Measurements from ENCODE around the gene SLC6A17.

Gene SLC6A17

GRCh38 chr1:110120960-110121561, 29.2 kb upstream of the SLC6A17 start:
- H3K4me3 ChIP-seq (ENCODE audit: low read length) = no peak overlapping the region
- no peak overlapping the region for H2AFZ ChIP-seq (ENCODE audit: low read depth, low read length)
- no peaks in the 10 kb centered on the region for H3K4me1 ChIP-seq (ENCODE audit: insufficient read depth, low read length)
- H3K27me3 ChIP-seq (ENCODE audit: insufficient read depth, low read length) = no peaks in the 10 kb centered on the region
- no peaks in the 10 kb centered on the region for H3K36me3 ChIP-seq (ENCODE audit: insufficient read depth, low read length)
- no peaks in the 10 kb centered on the region for H3K9me3 ChIP-seq (ENCODE audit: low read length)

DNA sequence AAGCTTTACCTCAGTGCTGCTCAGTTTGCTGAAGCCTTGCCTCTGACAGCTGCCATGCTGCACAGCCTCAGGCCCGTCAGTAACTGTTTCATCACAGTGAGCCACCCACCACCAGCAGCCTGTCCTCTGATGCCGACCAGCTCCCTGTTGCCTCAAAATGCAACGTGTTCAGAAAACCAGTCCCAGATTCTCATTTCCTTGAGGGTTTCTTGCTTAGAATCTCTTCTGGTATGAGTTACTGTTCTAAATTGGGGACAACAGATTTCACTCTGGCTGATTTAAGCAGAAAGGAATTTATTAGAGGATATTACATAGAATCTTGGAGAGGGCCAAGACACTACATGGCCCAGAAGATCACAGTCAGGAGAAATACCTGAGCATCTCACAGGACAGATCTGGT, 27.1 kb upstream of the SLC6A17 start:
- no peaks in the 10 kb centered on the region for H3K27me3 ChIP-seq (ENCODE audit: insufficient read depth, low read length)
- no peaks in the 10 kb centered on the region for H3K36me3 ChIP-seq (ENCODE audit: insufficient read depth, low read length)
- no peak overlapping the region for H2AFZ ChIP-seq (ENCODE audit: low read depth, low read length)

DNA sequence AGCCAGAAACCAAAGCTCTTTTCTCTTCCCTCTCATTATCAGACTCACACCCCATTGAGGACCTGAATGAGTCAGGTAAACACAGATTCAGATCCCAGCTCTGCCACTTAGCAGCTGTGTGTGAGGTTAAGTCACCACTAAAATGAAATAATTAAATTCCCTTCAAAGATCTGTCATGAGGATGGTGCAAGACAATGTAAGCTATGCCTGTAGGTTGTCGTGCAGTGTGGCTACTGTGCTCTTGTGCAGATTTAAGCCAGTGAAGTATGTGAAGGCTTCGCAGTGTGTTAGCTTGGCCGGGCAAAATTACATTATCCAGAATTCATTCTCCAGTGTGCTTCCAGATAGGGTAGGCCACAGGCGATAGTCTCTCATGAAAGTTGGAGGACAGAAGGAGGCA, 24.5 kb upstream of the SLC6A17 start:
- Histone ChIP-seq H2AFZ (ENCODE audit: low read depth, low read length) (no peak overlapping the region), H3K4me1 (ENCODE audit: insufficient read depth, low read length) (no peaks in the 10 kb centered on the region), H3K36me3 (ENCODE audit: insufficient read depth, low read length) (no peaks in the 10 kb centered on the region), H3K9me3 (ENCODE audit: low read length) (no peaks in the 10 kb centered on the region), H3K27me3 (ENCODE audit: insufficient read depth, low read length) (peaks cover 17% of the 10 kb centered on the region), H3K4me3 (ENCODE audit: low read length) (no peak overlapping the region)

More for the DNA sequence above, 27.1 kb upstream of the SLC6A17 start:
- no peak overlapping the region for H3K4me3 ChIP-seq (ENCODE audit: low read length)
- H3K9me3 ChIP-seq (ENCODE audit: low read length) = no peaks in the 10 kb centered on the region
- no peaks in the 10 kb centered on the region for H3K4me1 ChIP-seq (ENCODE audit: insufficient read depth, low read length)

GRCh38 chr1:110130113-110130591, 20.1 kb upstream of the SLC6A17 start:
- Histone ChIP-seq H3K4me1 (ENCODE audit: insufficient read depth, low read length) (no peaks in the 10 kb centered on the region), H3K9me3 (ENCODE audit: low read length) (no peaks in the 10 kb centered on the region), H2AFZ (ENCODE audit: low read depth, low read length) (no peak overlapping the region), H3K27me3 (ENCODE audit: insufficient read depth, low read length) (peaks cover 22% of the 10 kb centered on the region), H3K36me3 (ENCODE audit: insufficient read depth, low read length) (no peaks in the 10 kb centered on the region), H3K4me3 (ENCODE audit: low read length) (no peak overlapping the region)

DNA sequence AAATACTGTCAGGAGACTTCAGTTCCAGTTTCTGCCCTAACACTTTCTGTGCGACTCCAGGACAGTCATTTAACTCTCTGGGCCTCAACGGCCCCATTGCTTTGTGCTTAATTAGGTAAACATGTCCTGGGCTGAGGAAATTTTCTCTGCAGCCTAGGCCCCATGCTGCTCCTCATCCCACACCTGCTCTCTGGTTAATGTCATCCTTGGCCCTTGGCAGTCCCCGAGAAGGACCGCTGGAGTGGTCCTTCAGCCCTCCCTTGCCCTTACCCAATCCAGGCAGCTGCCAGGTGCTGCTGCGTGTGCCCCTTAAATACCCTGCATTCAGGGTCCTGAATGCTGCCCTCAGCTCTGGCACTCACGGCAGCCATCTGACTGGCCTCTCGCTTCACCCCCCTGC, 19.3 kb upstream of the SLC6A17 start:
- Histone ChIP-seq H2AFZ (ENCODE audit: low read depth, low read length) (no peak overlapping the region), H3K27me3 (ENCODE audit: insufficient read depth, low read length) (peaks cover 22% of the 10 kb centered on the region), H3K4me3 (ENCODE audit: low read length) (no peak overlapping the region), H3K36me3 (ENCODE audit: insufficient read depth, low read length) (no peaks in the 10 kb centered on the region), H3K4me1 (ENCODE audit: insufficient read depth, low read length) (peaks cover under 1% of the 10 kb centered on the region), H3K9me3 (ENCODE audit: low read length) (no peaks in the 10 kb centered on the region)

- no peak overlapping the region for H3K4me3 ChIP-seq (ENCODE audit: low read length)
- no peaks in the 10 kb centered on the region for H3K9me3 ChIP-seq (ENCODE audit: low read length)
- H3K27me3 ChIP-seq (ENCODE audit: insufficient read depth, low read length) = peaks cover 22% of the 10 kb centered on the region
- peaks cover 17% of the 10 kb centered on the region for H3K4me1 ChIP-seq (ENCODE audit: insufficient read depth, low read length)
- H2AFZ ChIP-seq (ENCODE audit: low read depth, low read length) = no peak overlapping the region
- no peaks in the 10 kb centered on the region for H3K36me3 ChIP-seq (ENCODE audit: insufficient read depth, low read length)
Observed at GRCh38 chr1:110132682-110133081, 17.6 kb upstream of the SLC6A17 start.

DNA sequence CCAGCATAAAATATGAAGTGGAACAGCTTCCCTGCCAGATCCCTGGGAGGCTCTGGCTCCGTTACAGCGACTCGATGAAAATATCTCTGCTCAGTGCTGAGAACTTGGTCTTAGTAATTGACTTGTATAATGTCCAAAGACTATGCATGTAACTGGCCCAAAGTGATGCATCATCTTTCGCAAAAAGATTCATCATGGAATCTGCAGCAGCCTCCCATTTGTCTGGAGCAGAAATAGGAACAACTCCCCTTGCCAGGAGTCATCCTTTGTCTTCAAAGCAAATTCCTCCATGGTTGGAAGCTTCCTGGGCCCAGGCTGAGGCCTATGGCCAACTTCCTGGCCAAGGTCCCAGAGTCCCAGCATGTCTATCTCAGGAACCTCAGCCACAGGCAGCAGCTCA, 16.9 kb upstream of the SLC6A17 start:
- peaks cover 18% of the 10 kb centered on the region for H3K4me1 ChIP-seq (ENCODE audit: insufficient read depth, low read length)
- no peaks in the 10 kb centered on the region for H3K9me3 ChIP-seq (ENCODE audit: low read length)
- H3K4me3 ChIP-seq (ENCODE audit: low read length) = no peak overlapping the region
- H2AFZ ChIP-seq (ENCODE audit: low read depth, low read length) = no peak overlapping the region
- peaks cover 22% of the 10 kb centered on the region for H3K27me3 ChIP-seq (ENCODE audit: insufficient read depth, low read length)
- no peaks in the 10 kb centered on the region for H3K36me3 ChIP-seq (ENCODE audit: insufficient read depth, low read length)

- Histone ChIP-seq H3K27me3 (ENCODE audit: insufficient read depth, low read length) (peaks cover 17% of the 10 kb centered on the region), H3K9me3 (ENCODE audit: low read length) (no peaks in the 10 kb centered on the region), H3K36me3 (ENCODE audit: insufficient read depth, low read length) (no peaks in the 10 kb centered on the region), H3K4me1 (ENCODE audit: insufficient read depth, low read length) (peaks cover 18% of the 10 kb centered on the region), H2AFZ (ENCODE audit: low read depth, low read length) (no peak overlapping the region), H3K4me3 (ENCODE audit: low read length) (no peak overlapping the region)
Observed at GRCh38 chr1:110134050-110134595, 16.2 kb upstream of the SLC6A17 start.

GRCh38 chr1:110135246-110135645, 15.0 kb upstream of the SLC6A17 start:
- Histone ChIP-seq H3K27me3 (ENCODE audit: insufficient read depth, low read length) (peaks cover 8% of the 10 kb centered on the region), H3K9me3 (ENCODE audit: low read length) (no peaks in the 10 kb centered on the region), H3K4me1 (ENCODE audit: insufficient read depth, low read length) (peaks cover 18% of the 10 kb centered on the region), H3K36me3 (ENCODE audit: insufficient read depth, low read length) (no peaks in the 10 kb centered on the region), H2AFZ (ENCODE audit: low read depth, low read length) (no peak overlapping the region), H3K4me3 (ENCODE audit: low read length) (no peak overlapping the region)

DNA sequence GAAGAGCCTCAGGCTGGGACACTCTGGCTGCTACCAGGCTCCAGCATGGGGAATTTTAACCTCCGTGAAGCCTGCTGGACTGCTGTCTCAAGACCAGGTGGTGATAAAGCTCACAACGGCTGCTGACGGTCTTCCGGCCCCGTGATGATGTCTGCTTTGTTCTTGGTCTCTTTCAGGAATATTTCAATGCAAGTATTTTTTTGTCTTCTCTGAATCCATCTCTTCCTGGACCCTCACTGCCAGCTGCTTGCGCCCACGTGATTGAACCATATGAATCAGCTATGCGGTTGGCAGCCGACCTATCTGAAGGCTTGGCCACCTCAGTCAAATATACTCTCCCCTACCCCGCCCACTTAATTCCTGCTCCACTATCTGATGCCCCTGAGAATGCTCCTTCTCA, 14.6 kb upstream of the SLC6A17 start:
- peaks cover 7% of the 10 kb centered on the region for H3K27me3 ChIP-seq (ENCODE audit: insufficient read depth, low read length)

GRCh38 chr1:110136911-110137310, 13.4 kb upstream of the SLC6A17 start:
- H3K27me3 ChIP-seq (ENCODE audit: insufficient read depth, low read length) = peaks cover under 1% of the 10 kb centered on the region
- peaks cover 18% of the 10 kb centered on the region for H3K4me1 ChIP-seq (ENCODE audit: insufficient read depth, low read length)
- peak overlapping the region; percentile 73 for H2AFZ ChIP-seq (ENCODE audit: low read depth, low read length)
- H3K4me3 ChIP-seq (ENCODE audit: low read length) = peak overlapping the region; percentile 12
- no peaks in the 10 kb centered on the region for H3K36me3 ChIP-seq (ENCODE audit: insufficient read depth, low read length)
- H3K9me3 ChIP-seq (ENCODE audit: low read length) = no peaks in the 10 kb centered on the region

More for the DNA sequence above, 14.6 kb upstream of the SLC6A17 start:
- Histone ChIP-seq H3K4me3 (ENCODE audit: low read length) (no peak overlapping the region), H3K9me3 (ENCODE audit: low read length) (no peaks in the 10 kb centered on the region), H3K36me3 (ENCODE audit: insufficient read depth, low read length) (no peaks in the 10 kb centered on the region), H2AFZ (ENCODE audit: low read depth, low read length) (no peak overlapping the region), H3K4me1 (ENCODE audit: insufficient read depth, low read length) (peaks cover 18% of the 10 kb centered on the region)

DNA sequence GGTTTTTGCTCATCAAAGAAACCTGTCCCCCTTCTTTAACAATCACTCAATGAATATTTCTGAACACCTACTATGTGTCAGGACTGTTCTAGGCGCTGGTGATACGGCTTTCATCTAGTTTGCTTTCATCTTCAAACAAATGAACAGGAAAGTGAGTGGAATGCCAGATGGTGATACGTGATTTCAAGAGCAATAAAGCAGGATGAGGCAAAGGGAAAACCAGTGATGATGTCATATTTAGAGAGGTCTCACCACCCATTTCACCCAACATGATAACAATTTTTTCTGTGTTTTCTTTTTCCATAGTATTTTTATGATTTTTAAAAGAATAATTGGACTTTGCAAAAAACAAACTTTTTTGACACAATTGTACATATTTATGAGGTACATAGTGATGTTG, 11.3 kb upstream of the SLC6A17 start:
- Histone ChIP-seq H3K4me3 (ENCODE audit: low read length) (no peak overlapping the region), H3K36me3 (ENCODE audit: insufficient read depth, low read length) (no peaks in the 10 kb centered on the region), H3K4me1 (ENCODE audit: insufficient read depth, low read length) (peaks cover 18% of the 10 kb centered on the region), H3K9me3 (ENCODE audit: low read length) (no peaks in the 10 kb centered on the region), H2AFZ (ENCODE audit: low read depth, low read length) (no peak overlapping the region), H3K27me3 (ENCODE audit: insufficient read depth, low read length) (peaks cover 9% of the 10 kb centered on the region)

DNA sequence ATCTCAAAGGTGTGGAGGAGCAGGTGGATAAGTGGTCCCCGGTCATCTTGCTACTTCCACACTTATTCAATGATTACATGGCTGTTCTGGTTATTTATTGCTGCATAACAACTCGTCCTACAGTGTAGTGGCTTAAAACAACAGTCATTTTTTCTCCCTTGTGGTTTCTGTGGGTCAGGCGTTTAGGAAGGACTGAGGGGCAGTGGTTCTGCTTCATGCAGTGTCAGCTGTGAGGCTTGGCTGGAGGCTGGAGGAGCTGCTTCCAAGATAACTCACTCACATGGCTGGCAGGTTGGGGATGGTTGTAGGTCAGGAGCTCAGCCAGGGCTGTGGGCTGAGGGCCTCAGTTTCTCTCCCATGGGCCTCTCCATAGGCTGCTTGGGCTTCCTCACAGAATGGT, 5.9 kb upstream of the SLC6A17 start:
- H3K4me1 ChIP-seq (ENCODE audit: insufficient read depth, low read length) = no peaks in the 10 kb centered on the region
- H2AFZ ChIP-seq (ENCODE audit: low read depth, low read length) = no peak overlapping the region
- no peak overlapping the region for H3K4me3 ChIP-seq (ENCODE audit: low read length)
- no peaks in the 10 kb centered on the region for H3K36me3 ChIP-seq (ENCODE audit: insufficient read depth, low read length)
- peaks cover 52% of the 10 kb centered on the region for H3K27me3 ChIP-seq (ENCODE audit: insufficient read depth, low read length)
- H3K9me3 ChIP-seq (ENCODE audit: low read length) = no peaks in the 10 kb centered on the region

DNA sequence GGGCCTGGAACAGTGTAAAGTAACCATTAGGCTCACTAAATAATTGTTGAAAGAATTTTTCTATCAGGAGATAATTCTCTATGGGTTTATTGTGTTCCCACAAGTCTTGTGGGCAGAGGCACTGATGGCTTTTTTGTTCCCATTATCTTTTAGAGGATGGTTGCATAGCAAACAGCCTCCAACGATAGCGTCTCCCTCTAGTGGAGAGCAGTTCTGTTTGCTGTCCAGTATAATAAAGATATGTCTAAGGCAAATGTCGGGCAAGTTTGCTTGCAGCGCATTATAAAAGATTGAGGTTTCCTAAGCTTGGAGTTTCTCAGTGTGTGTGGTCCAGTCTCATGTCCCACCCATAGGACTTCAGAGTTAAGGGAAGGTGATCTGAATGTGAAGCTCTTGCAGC, 1.3 kb upstream of the SLC6A17 start:
- Histone ChIP-seq H3K36me3 (ENCODE audit: insufficient read depth, low read length) (no peaks in the 10 kb centered on the region), H3K4me3 (ENCODE audit: low read length) (no peak overlapping the region), H3K27me3 (ENCODE audit: insufficient read depth, low read length) (peaks cover 86% of the 10 kb centered on the region), H2AFZ (ENCODE audit: low read depth, low read length) (no peak overlapping the region), H3K9me3 (ENCODE audit: low read length) (no peaks in the 10 kb centered on the region), H3K4me1 (ENCODE audit: insufficient read depth, low read length) (peaks cover 4% of the 10 kb centered on the region)

Measured in neuron (in vitro differentiated cells).